Measurements from ENCODE around the gene GIGYF2.

The GIGYF2 gene

GRCh38 chr2:232883116-232883721 lies 186.1 kb downstream of the GIGYF2 start:
- TF ChIP-seq CTCF (IDR thresholded peaks at IDR 0.05), result no peak
- no peak for DNase-seq
- H3K36me3 ChIP-seq, result peaks cover 0 to 9% (median 0%) of the 10 kb centered on the region in 3 donors
- H3K27ac ChIP-seq, result no peak overlapping the region
- no peaks in the 10 kb centered on the region for H3K9me3 ChIP-seq
- peaks cover 0 to 7% of the 10 kb centered on the region in 2 donors for H3K27me3 ChIP-seq
- peaks cover 0 to 4% (median 0%) of the 10 kb centered on the region in 4 donors for H3K4me1 ChIP-seq
- H3K4me3 ChIP-seq, result no peak overlapping the region
- intact Hi-C loops (cut with DNase I; ENCODE audit: low total_unique reads), result no loop called here

GRCh38 chr2:232884001-232884421 lies 186.9 kb downstream of the GIGYF2 start:
- Histone ChIP-seq H3K36me3 (peaks cover 0 to 9% (median 0%) of the 10 kb centered on the region in 3 donors), H3K4me3 (no peak overlapping the region), H3K27ac (no peak overlapping the region), H3K9me3 (no peaks in the 10 kb centered on the region), H3K4me1 (peaks cover 0 to 4% (median 0%) of the 10 kb centered on the region in 4 donors), H3K27me3 (peaks cover 0 to 7% of the 10 kb centered on the region in 2 donors)
- DNase-seq, result peak in 1 of 2 donors; percentile 48
- intact Hi-C loops (cut with DNase I; ENCODE audit: low total_unique reads), result no loop called here
- no peak for TF ChIP-seq CTCF (IDR thresholded peaks at IDR 0.05)

GRCh38 chr2:232884549-232885263 lies 187.6 kb downstream of the GIGYF2 start:
- no peak for TF ChIP-seq CTCF (IDR thresholded peaks at IDR 0.05)
- intact Hi-C loops (cut with DNase I; ENCODE audit: low total_unique reads), result no loop called here
- Histone ChIP-seq H3K9me3 (no peaks in the 10 kb centered on the region), H3K27me3 (peaks cover 0 to 9% of the 10 kb centered on the region in 2 donors), H3K36me3 (peaks cover 0 to 9% (median 0%) of the 10 kb centered on the region in 3 donors), H3K27ac (no peak overlapping the region), H3K4me1 (peaks cover 0 to 4% (median 0%) of the 10 kb centered on the region in 4 donors), H3K4me3 (no peak overlapping the region)
- DNase-seq, result peak in 1 of 2 donors; percentile 48

GRCh38 chr2:232885264-232885961 lies 188.3 kb downstream of the GIGYF2 start:
- H3K9me3 ChIP-seq, result no peaks in the 10 kb centered on the region
- peaks cover 0 to 4% (median 0%) of the 10 kb centered on the region in 4 donors for H3K4me1 ChIP-seq
- intact Hi-C loops (cut with DNase I; ENCODE audit: low total_unique reads), result no loop called here
- peaks cover 0 to 11% of the 10 kb centered on the region in 2 donors for H3K27me3 ChIP-seq
- DNase-seq, result peak in 1 of 2 donors; percentile 43
- no peak overlapping the region for H3K4me3 ChIP-seq
- peaks cover 0 to 9% (median 0%) of the 10 kb centered on the region in 3 donors for H3K36me3 ChIP-seq
- no peak for TF ChIP-seq CTCF (IDR thresholded peaks at IDR 0.05)
- no peak overlapping the region for H3K27ac ChIP-seq

GRCh38 chr2:232886176-232886575 lies 189.0 kb downstream of the GIGYF2 start:
- H3K4me1 ChIP-seq, result peaks cover 0 to 4% (median 0%) of the 10 kb centered on the region in 4 donors
- intact Hi-C loops (cut with DNase I; ENCODE audit: low total_unique reads), result no loop called here
- H3K27me3 ChIP-seq, result peaks cover 0 to 19% of the 10 kb centered on the region in 2 donors
- DNase-seq, result peak in 1 of 2 donors; percentile 47
- no peak for TF ChIP-seq CTCF (IDR thresholded peaks at IDR 0.05)
- no peak overlapping the region for H3K4me3 ChIP-seq
- H3K36me3 ChIP-seq, result peaks cover 0 to 9% (median 0%) of the 10 kb centered on the region in 3 donors
- no peak overlapping the region for H3K27ac ChIP-seq
- H3K9me3 ChIP-seq, result no peaks in the 10 kb centered on the region
